ENCODE data around the gene FUT4.

The FUT4 gene

DNA sequence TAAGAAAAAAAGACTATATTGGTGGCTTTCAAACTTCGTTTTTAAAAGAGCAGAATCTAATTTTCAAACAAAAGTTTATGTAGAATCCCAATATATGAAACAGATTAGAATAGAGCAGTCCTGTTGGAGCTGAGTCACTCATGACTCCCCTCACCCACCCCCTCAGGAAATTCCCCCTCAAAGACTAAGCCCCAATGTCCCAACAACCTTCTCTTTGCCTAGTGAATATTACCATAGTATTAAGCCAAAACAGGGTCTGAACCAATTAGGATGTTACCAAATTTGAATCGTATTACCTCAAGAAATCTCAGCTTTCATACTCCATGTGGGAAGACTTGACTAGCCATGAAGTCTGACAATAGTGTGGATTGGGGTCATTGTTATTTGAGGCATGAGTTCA, 15.6 kb downstream of the FUT4 start:
- no peak for TF ChIP-seq CTCF (IDR thresholded peaks at IDR 0.05; ENCODE audit: insufficient read depth, low read length, missing control alignments)
- no peak overlapping the region for H3K4me3 ChIP-seq (ENCODE audit: low read depth, low read length)
- DNase-seq (ENCODE audit: low read depth, low spot score) = no peak
- POLR2A ChIA-PET = no interaction called here
- CTCF ChIA-PET = interaction anchor here (0.8 to 2.6 kb wide), 6 partner anchors 12 to 63 kb away, joined by 3 to 13 read pairs (median 4); no protein-coding TSS in a partner anchor

- no peak overlapping the region for H3K4me3 ChIP-seq (ENCODE audit: low read depth, low read length)
- POLR2A ChIA-PET = no interaction called here
- CTCF ChIA-PET = interaction anchor here (0.7 to 1.1 kb wide), 4 partner anchors 15 to 666 kb away, joined by 3 to 5 read pairs (median 4); no protein-coding TSS in a partner anchor
- TF ChIP-seq CTCF (IDR thresholded peaks at IDR 0.05; ENCODE audit: insufficient read depth, low read length, missing control alignments) = no peak
- no peak for DNase-seq (ENCODE audit: low read depth, low spot score)
Observed at GRCh38 chr11:94560834-94561233, 17.1 kb downstream of the FUT4 start.

DNA sequence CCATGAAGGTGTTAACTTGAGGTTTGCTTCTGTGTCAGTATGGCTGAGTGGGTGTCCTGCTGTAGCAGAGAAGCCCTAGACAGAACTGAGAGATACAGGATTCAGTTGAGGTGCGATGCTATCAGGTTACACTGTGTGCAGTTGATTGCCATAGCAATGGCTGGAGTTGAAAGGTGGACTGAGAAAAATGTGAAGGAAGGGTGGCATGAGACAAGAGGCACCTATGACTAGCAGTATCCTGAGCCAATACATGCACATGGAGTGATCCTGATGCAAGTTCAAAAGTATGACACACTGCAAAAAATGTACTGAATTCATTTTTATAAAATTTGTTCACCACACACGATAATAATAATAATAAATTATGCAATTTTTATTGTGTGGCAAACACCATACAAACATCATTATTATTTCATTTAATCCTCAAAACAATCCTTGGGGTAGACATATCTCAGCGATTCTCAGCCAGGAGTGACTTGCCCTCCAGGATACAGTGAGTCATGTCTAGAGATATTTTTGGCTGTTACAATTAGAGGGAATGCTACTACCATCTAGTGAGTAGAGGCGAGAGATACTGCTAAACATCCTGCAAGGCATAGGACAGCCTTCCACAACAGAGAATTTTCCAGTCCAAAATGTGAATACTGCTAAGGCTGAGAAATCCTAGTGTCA, 19.6 kb downstream of the FUT4 start:
- CTCF ChIA-PET = interaction anchor here (0.7 to 3.2 kb wide), 8 partner anchors 11 to 51 kb away, joined by 3 to 40 read pairs (median 4); partner anchors contain the start of gene C11orf97
- H3K4me3 ChIP-seq (ENCODE audit: low read depth, low read length) = no peak overlapping the region
- POLR2A ChIA-PET = interaction anchor here (0.9 kb wide), 1 partner anchor 19 kb away, joined by 4 read pairs; no protein-coding TSS in a partner anchor
- TF ChIP-seq CTCF (IDR thresholded peaks at IDR 0.05; ENCODE audit: insufficient read depth, low read length, missing control alignments) = peak; percentile 31
- DNase-seq (ENCODE audit: low read depth, low spot score) = no peak

GRCh38 chr11:94563848-94564467, 20.2 kb downstream of the FUT4 start:
- no peak overlapping the region for H3K4me3 ChIP-seq (ENCODE audit: low read depth, low read length)
- no peak for DNase-seq (ENCODE audit: low read depth, low spot score)
- TF ChIP-seq CTCF (IDR thresholded peaks at IDR 0.05; ENCODE audit: insufficient read depth, low read length, missing control alignments) = no peak
- ChIA-PET CTCF (interaction anchor here (0.7 to 3.2 kb wide), 5 partner anchors 15 to 668 kb away, joined by 3 to 40 read pairs (median 3); partner anchors contain the start of gene C11orf97), POLR2A (interaction anchor here (0.9 kb wide), 1 partner anchor 20 kb away, joined by 4 read pairs; no protein-coding TSS in a partner anchor)

DNA sequence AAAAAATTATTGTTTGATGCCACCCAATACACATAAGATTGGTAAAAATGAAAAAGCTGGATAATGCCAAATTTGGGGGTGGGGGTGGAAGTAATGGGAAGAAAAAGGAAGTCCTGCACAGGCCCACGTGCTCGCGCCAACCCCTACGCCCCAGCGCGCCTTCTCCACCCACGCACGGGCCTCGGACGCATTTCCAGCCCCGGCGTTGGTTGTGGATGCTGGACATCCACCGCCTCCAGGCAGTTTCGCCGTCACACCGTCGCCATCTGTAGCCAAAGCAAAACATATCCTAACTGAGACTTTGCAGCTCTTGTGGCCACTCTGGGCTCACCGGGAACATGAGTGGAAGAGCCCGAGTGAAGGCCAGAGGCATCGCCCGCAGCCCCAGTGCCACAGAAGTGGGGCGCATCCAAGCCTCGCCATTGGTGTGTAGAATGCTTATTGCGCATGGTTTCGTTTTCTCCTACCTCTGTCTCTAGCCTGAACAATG, 23.5 kb downstream of the FUT4 start, which contains the start of gene PIWIL4:
Gene PIWIL4, plus strand, starts transcription at position 188 of the 490 bp plus-strand sequence. Its CDS starts 151 bp downstream, at position 339.
- ChIA-PET POLR2A (no interaction called here), CTCF (interaction anchor here (1.4 kb wide), 1 partner anchor 46 kb away, joined by 4 read pairs; no protein-coding TSS in a partner anchor)
- no peak for TF ChIP-seq CTCF (IDR thresholded peaks at IDR 0.05; ENCODE audit: insufficient read depth, low read length, missing control alignments)
- no peak within 1 kb of the TSS for H3K4me3 ChIP-seq (ENCODE audit: low read depth, low read length)
- no peak for DNase-seq (ENCODE audit: low read depth, low spot score)

- TF ChIP-seq CTCF (IDR thresholded peaks at IDR 0.05; ENCODE audit: insufficient read depth, low read length, missing control alignments) = no peak
- ChIA-PET POLR2A (no interaction called here), CTCF (interaction anchor here (1.4 kb wide), 1 partner anchor 47 kb away, joined by 4 read pairs; no protein-coding TSS in a partner anchor)
- H3K4me3 ChIP-seq (ENCODE audit: low read depth, low read length) = no peak overlapping the region
- DNase-seq (ENCODE audit: low read depth, low spot score) = no peak
Observed at GRCh38 chr11:94568200-94568599, 24.5 kb downstream of the FUT4 start.
